H1 (cell line): ENCODE measurements around the gene MYD88.

Experiments
- CREB1 ChIP-seq: IDR thresholded peaks from 2 replicates; pipeline ENCODE4 v1.6.1; 2012; ENCODE audit warnings: inconsistent platforms
- SP4 ChIP-seq: IDR thresholded peaks from 2 replicates; pipeline ENCODE4 v1.6.1; 2012; ENCODE audit warnings: low read length, inconsistent platforms

DNA sequence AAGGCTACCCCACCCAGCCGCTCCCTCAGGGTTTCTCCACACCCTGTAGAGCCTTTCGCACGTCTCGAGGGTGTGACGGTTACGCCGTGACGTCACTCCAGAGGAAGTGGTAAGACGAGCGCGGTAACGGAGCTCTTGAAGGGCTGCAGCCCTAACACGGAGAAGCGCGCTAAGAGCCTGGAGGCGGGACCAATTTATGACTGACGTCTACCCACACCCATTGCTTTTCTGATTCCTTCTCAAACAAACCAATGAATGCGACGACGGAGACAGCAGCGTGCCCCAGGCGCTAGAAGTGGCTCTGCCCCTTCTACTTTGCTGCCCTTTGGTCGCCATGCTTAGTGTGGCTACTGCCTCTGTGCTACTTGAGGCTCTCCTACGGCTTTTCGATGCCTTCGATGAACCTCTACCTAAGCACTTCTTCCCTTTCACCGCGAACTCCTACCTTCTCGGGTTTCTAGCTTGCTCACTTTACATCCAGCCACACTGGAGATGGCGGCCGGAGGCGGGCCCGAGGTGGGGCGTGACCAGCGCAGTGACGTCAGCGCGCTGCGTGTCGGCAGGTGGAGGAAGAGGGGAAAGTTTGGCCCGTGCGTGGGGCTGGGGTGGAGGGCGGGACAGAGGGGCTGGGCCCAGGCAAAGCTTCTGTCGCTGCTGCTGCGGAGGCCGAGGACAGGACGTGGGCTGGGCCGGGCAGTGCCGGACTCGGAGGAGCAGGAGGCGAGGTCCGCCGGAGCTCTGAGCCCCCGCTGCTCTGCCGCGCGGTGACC is 26.7 kb downstream of the MYD88 start, which contains the start of gene OXSR1:
- TF ChIP-seq SP4 (no peak), CREB1 (peak; percentile 98)
